HepG2 (cell line): ENCODE results near the gene CCDC8.

Source experiments
- ASH2L ChIP-seq: fragments of 300-600, 200-600 bp; sonication (generic); IDR thresholded peaks from 2 replicates; pipeline ENCODE4 v1.7.0; 2017; ENCODE audit warnings: low read depth, mild to moderate bottlenecking, moderate library complexity, mixed read lengths, low read length; ENCODE audit not compliant: insufficient read length
- EZH2 ChIP-seq: conservative IDR thresholded peaks from 2 replicates; pipeline ENCODE4 v1.6.1; 2012; ENCODE audit warnings: mild to moderate bottlenecking, low read depth, low read length, moderate library complexity
- HHEX ChIP-seq: IDR thresholded peaks from 2 replicates; pipeline ENCODE4 v1.6.1; 2016; ENCODE audit warnings: control low read depth
- MYC ChIP-seq: sonication (generic); formaldehyde crosslinking; IDR thresholded peaks from 2 replicates; pipeline ENCODE4 v1.9.0; 2021; ENCODE audit warnings: missing genetic modification reagents, borderline replicate concordance
- PBX3 ChIP-seq: sonication (generic); formaldehyde crosslinking; IDR thresholded peaks from 2 replicates; pipeline ENCODE4 v1.8.1; 2023; ENCODE audit warnings: missing genetic modification reagents, inconsistent platforms, borderline replicate concordance
- POLR2AphosphoS2 ChIP-seq: IDR thresholded peaks from 2 replicates; pipeline ENCODE4 v1.6.1; 2011; ENCODE audit warnings: low read depth, low read length, improper control_type of control experiment
- SETDB1 ChIP-seq: sonication (generic); formaldehyde crosslinking; IDR thresholded peaks from 2 replicates; pipeline ENCODE4 v1.5.1; 2020; ENCODE audit warnings: missing genetic modification reagents, mild to moderate bottlenecking, borderline replicate concordance
- WIZ ChIP-seq: sonication (generic); formaldehyde crosslinking; IDR thresholded peaks from 2 replicates; pipeline ENCODE4 v1.5.1; 2020; ENCODE audit warnings: mild to moderate bottlenecking, missing genetic modification reagents
- ZNF580 ChIP-seq: IDR thresholded peaks from 2 replicates; pipeline ENCODE4 v1.6.1; 2016; ENCODE audit warnings: low read depth, borderline replicate concordance
- TF ChIP-seq, protein P1 (sequence below): sonication (generic); formaldehyde crosslinking; IDR thresholded peaks from 2 replicates; pipeline ENCODE4 v1.5.0; 2020; ENCODE audit warnings: mild to moderate bottlenecking, missing genetic modification reagents, moderate library complexity

GRCh38 chr19:46383846-46384245 is 29.5 kb downstream of the CCDC8 start:
- TF ChIP-seq ASH2L (no peak), EZH2 (no peak), POLR2AphosphoS2 (no peak), MYC (CRISPR knock-in tag) (no peak), WIZ (CRISPR knock-in tag) (no peak), ZNF580 (CRISPR knock-in tag) (no peak), SETDB1 (CRISPR knock-in tag) (no peak), PBX3 (no peak), HHEX (CRISPR knock-in tag) (no peak)
- TF ChIP-seq, protein P1, sequence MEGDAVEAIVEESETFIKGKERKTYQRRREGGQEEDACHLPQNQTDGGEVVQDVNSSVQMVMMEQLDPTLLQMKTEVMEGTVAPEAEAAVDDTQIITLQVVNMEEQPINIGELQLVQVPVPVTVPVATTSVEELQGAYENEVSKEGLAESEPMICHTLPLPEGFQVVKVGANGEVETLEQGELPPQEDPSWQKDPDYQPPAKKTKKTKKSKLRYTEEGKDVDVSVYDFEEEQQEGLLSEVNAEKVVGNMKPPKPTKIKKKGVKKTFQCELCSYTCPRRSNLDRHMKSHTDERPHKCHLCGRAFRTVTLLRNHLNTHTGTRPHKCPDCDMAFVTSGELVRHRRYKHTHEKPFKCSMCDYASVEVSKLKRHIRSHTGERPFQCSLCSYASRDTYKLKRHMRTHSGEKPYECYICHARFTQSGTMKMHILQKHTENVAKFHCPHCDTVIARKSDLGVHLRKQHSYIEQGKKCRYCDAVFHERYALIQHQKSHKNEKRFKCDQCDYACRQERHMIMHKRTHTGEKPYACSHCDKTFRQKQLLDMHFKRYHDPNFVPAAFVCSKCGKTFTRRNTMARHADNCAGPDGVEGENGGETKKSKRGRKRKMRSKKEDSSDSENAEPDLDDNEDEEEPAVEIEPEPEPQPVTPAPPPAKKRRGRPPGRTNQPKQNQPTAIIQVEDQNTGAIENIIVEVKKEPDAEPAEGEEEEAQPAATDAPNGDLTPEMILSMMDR (CRISPR knock-in tag) = no peak
